Measurements from ENCODE around the gene TRPM3. TPM values are rescaled to one million over a fixed set of nuclear protein-coding genes. Genes with fewer than 3 reads are reported as not detected.

TRPM3 gene
- total RNA-seq, 3 donors from 2014 or later (not counting 1 experiment from before 2014, with no cell fraction given), result not detected

GRCh38 chr9:71048280-71048679 lies 73.1 kb downstream of the TRPM3 start:
- H3K4me3 ChIP-seq (ENCODE audit: low read length), result no peak overlapping the region
- no peak overlapping the region for H3K27ac Mint-ChIP-seq
- H3K4me1 ChIP-seq (ENCODE audit: control insufficient read depth, insufficient read depth, low read length), result no peaks in the 10 kb centered on the region
- 59% methylated on average over 3 of the region's 4 CpGs for WGBS (ENCODE audit: insufficient coverage)
- DNase-seq (no peak), ATAC-seq (no peak)
- peaks cover 2 to 5% of the 10 kb centered on the region in 2 donors for H3K9me3 Mint-ChIP-seq
- no peaks in the 10 kb centered on the region for H3K27me3 ChIP-seq (ENCODE audit: control insufficient read depth, insufficient read depth, low read length)
- no peaks in the 10 kb centered on the region for H3K27me3 Mint-ChIP-seq (ENCODE audit: low read depth in 2 of 2)
- no peak overlapping the region for H3K4me3 Mint-ChIP-seq
- H3K36me3 Mint-ChIP-seq, result no peaks in the 10 kb centered on the region
- TF ChIP-seq CTCF (IDR thresholded peaks at IDR 0.05), result no peak
- H3K27ac ChIP-seq (ENCODE audit: low read length), result no peak overlapping the region
- intact Hi-C loops (cut with micrococcal nuclease), result no loop called here
- H3K9me3 ChIP-seq (ENCODE audit: control insufficient read depth, insufficient read depth, low read length), result no peaks in the 10 kb centered on the region
- H3K4me1 Mint-ChIP-seq, result no peaks in the 10 kb centered on the region
- no peaks in the 10 kb centered on the region for H3K36me3 ChIP-seq (ENCODE audit: control insufficient read depth, insufficient read depth, low read length)

- H3K4me3 Mint-ChIP-seq, result no peak overlapping the region
- no peaks in the 10 kb centered on the region for H3K4me1 Mint-ChIP-seq
- peaks cover 2 to 8% of the 10 kb centered on the region in 2 donors for H3K9me3 Mint-ChIP-seq
- Histone ChIP-seq H3K4me1 (ENCODE audit: control insufficient read depth, insufficient read depth, low read length) (no peaks in the 10 kb centered on the region), H3K36me3 (ENCODE audit: control insufficient read depth, insufficient read depth, low read length) (no peaks in the 10 kb centered on the region), H3K27ac (ENCODE audit: low read length) (no peak overlapping the region), H3K9me3 (ENCODE audit: control insufficient read depth, insufficient read depth, low read length) (no peaks in the 10 kb centered on the region), H3K4me3 (ENCODE audit: low read length) (no peak overlapping the region), H3K27me3 (ENCODE audit: control insufficient read depth, insufficient read depth, low read length) (no peaks in the 10 kb centered on the region)
- intact Hi-C loops (cut with micrococcal nuclease), result no loop called here
- no peak for DNase-seq
- 83% methylated on average over 2 of the region's 3 CpGs for WGBS (ENCODE audit: insufficient coverage)
- no peaks in the 10 kb centered on the region for H3K36me3 Mint-ChIP-seq
- no peaks in the 10 kb centered on the region for H3K27me3 Mint-ChIP-seq (ENCODE audit: low read depth in 2 of 2)
- H3K27ac Mint-ChIP-seq, result no peak overlapping the region
- no peak for TF ChIP-seq CTCF (IDR thresholded peaks at IDR 0.05)
- no peak for ATAC-seq
These were observed 78.9 kb downstream of the TRPM3 start for GRCh38 chr9:71042448-71042990.

- H3K27ac Mint-ChIP-seq, result no peak overlapping the region
- no peak for TF ChIP-seq CTCF (IDR thresholded peaks at IDR 0.05)
- DNase-seq, result no peak
- Histone ChIP-seq H3K27me3 (ENCODE audit: control insufficient read depth, insufficient read depth, low read length) (no peaks in the 10 kb centered on the region), H3K27ac (ENCODE audit: low read length) (no peak overlapping the region), H3K36me3 (ENCODE audit: control insufficient read depth, insufficient read depth, low read length) (no peaks in the 10 kb centered on the region), H3K4me3 (ENCODE audit: low read length) (no peak overlapping the region), H3K4me1 (ENCODE audit: control insufficient read depth, insufficient read depth, low read length) (no peaks in the 10 kb centered on the region), H3K9me3 (ENCODE audit: control insufficient read depth, insufficient read depth, low read length) (no peaks in the 10 kb centered on the region)
- WGBS (ENCODE audit: insufficient coverage), result 95% methylated on average over 4 of the region's 4 CpGs
- H3K36me3 Mint-ChIP-seq, result no peaks in the 10 kb centered on the region
- no peak overlapping the region for H3K4me3 Mint-ChIP-seq
- no peak for ATAC-seq
- H3K4me1 Mint-ChIP-seq, result no peaks in the 10 kb centered on the region
- no peaks in the 10 kb centered on the region for H3K27me3 Mint-ChIP-seq (ENCODE audit: low read depth in 2 of 2)
- H3K9me3 Mint-ChIP-seq, result peaks cover 0 to 5% of the 10 kb centered on the region in 2 donors
- intact Hi-C loops (cut with micrococcal nuclease), result no loop called here
These were observed 83.9 kb downstream of the TRPM3 start for GRCh38 chr9:71037521-71037920.

GRCh38 chr9:71036501-71036900 lies 84.9 kb downstream of the TRPM3 start:
- no peak for TF ChIP-seq CTCF (IDR thresholded peaks at IDR 0.05)
- no peak overlapping the region for H3K4me3 ChIP-seq (ENCODE audit: low read length)
- no peaks in the 10 kb centered on the region for H3K36me3 ChIP-seq (ENCODE audit: control insufficient read depth, insufficient read depth, low read length)
- no peaks in the 10 kb centered on the region for H3K4me1 ChIP-seq (ENCODE audit: control insufficient read depth, insufficient read depth, low read length)
- no peaks in the 10 kb centered on the region for H3K27me3 ChIP-seq (ENCODE audit: control insufficient read depth, insufficient read depth, low read length)
- ATAC-seq (no peak), DNase-seq (no peak)
- no peak overlapping the region for H3K27ac Mint-ChIP-seq
- H3K27ac ChIP-seq (ENCODE audit: low read length), result no peak overlapping the region
- 50% methylated on average over 4 of the region's 4 CpGs for WGBS (ENCODE audit: insufficient coverage)
- intact Hi-C loops (cut with micrococcal nuclease), result no loop called here
- H3K4me3 Mint-ChIP-seq, result no peak overlapping the region
- no peaks in the 10 kb centered on the region for H3K9me3 ChIP-seq (ENCODE audit: control insufficient read depth, insufficient read depth, low read length)
- no peaks in the 10 kb centered on the region for H3K4me1 Mint-ChIP-seq
- no peaks in the 10 kb centered on the region for H3K27me3 Mint-ChIP-seq (ENCODE audit: low read depth in 2 of 2)
- no peaks in the 10 kb centered on the region for H3K36me3 Mint-ChIP-seq
- peaks cover 0 to 5% of the 10 kb centered on the region in 2 donors for H3K9me3 Mint-ChIP-seq
